IMR-90 (cell line): ENCODE results near the gene OPHN1. TPM values are rescaled to one million over a fixed set of nuclear protein-coding genes. Genes with fewer than 3 reads are reported as not detected.

ENCODE experiments used
- ATAC-seq: fragments of 200-7000 bp; cut with Tn5 transposase; 2 replicates; pipeline ENCODE4 v1.9.1; 2020; ENCODE audit warnings: low read depth, mild to moderate bottlenecking, moderate library complexity
- BruUV-seq: library from RNA; stranded (reverse); fragments of 400-500 nt; replicated peaks from 2 replicates; lab custom pipeline; 2021; lab: Mats Ljungman, UMichigan
- CTCF ChIA-PET: fragments of 300-600 bp; formaldehyde crosslinking; extraction: SDS; loops from one replicate; lab custom pipeline; 2021; ENCODE audit warnings: antibody characterized with exemption; lab: Yijun Ruan, JAX
- POLR2A ChIA-PET: fragments of 300-600 bp; sonication (Branson Sonifier 250); formaldehyde crosslinking; loops from one replicate; lab custom pipeline; 2022; ENCODE audit warnings: antibody characterized with exemption; ENCODE audit not compliant: unreplicated experiment; lab: Charles Lee
- DNase-seq: peaks from one replicate; pipeline ENCODE4 v3.0.0; 2013
- H2AFZ ChIP-seq: replicated peaks from 2 replicates; pipeline ENCODE3; 2013; ENCODE audit warnings: low read length, mild to moderate bottlenecking; ENCODE audit not compliant: poor library complexity
- H2AK5ac ChIP-seq: 2 replicates; pipeline ENCODE4 v1.6.1; 2013; ENCODE audit warnings: low read depth, low read length, inconsistent platforms
- H2AK9ac ChIP-seq: replicated peaks from 2 replicates; pipeline ENCODE3; 2013; ENCODE audit warnings: mild to moderate bottlenecking, low read depth, low read length, moderate library complexity; ENCODE audit not compliant: poor library complexity
- H2BK120ac ChIP-seq: 2 replicates; pipeline ENCODE4 v1.6.1; 2013; ENCODE audit warnings: low read depth, low read length, inconsistent platforms
- H2BK15ac ChIP-seq: 3 replicates; pipeline ENCODE4 v1.6.1; 2013; ENCODE audit warnings: low read depth, low read length, inconsistent platforms
- H2BK20ac ChIP-seq: 2 replicates; pipeline ENCODE4 v1.6.1; 2013; ENCODE audit warnings: low read depth, mild to moderate bottlenecking, inconsistent platforms, low read length, moderate library complexity
- H2BK5ac ChIP-seq: 2 replicates; pipeline ENCODE4 v1.6.1; 2013; ENCODE audit warnings: mild to moderate bottlenecking, low read depth, low read length, inconsistent platforms; ENCODE audit not compliant: poor library complexity, severe bottlenecking
- H3K14ac ChIP-seq: replicated peaks from 2 replicates; pipeline ENCODE4 v1.6.1; 2013; ENCODE audit warnings: low read depth, low read length, inconsistent platforms
- H3K18ac ChIP-seq: 2 replicates; pipeline ENCODE4 v1.6.1; 2013; ENCODE audit warnings: low read depth, low read length, control low read depth
- H3K23ac ChIP-seq: 2 replicates; pipeline ENCODE4 v1.6.1; 2013; ENCODE audit warnings: low read depth, low read length, inconsistent platforms
- H3K27ac ChIP-seq: 2 replicates; pipeline ENCODE4 v1.5.1; 2013; ENCODE audit warnings: mild to moderate bottlenecking, control low read depth, low read length; ENCODE audit not compliant: insufficient read depth
- H3K27me3 ChIP-seq: 2 replicates; pipeline ENCODE4 v1.6.1; 2013; ENCODE audit warnings: low read length; ENCODE audit not compliant: control insufficient read depth, insufficient read depth
- H3K36me3 ChIP-seq: 2 replicates; pipeline ENCODE4 v1.6.1; 2013; ENCODE audit warnings: low read length, mixed read lengths; ENCODE audit not compliant: control insufficient read depth, insufficient read depth
- H3K4ac ChIP-seq: 2 replicates; pipeline ENCODE4 v1.6.1; 2013; ENCODE audit warnings: low read depth, low read length, inconsistent platforms
- H3K4me1 ChIP-seq: 2 replicates; pipeline ENCODE4 v1.6.1; 2013; ENCODE audit warnings: low read length, mixed read lengths; ENCODE audit not compliant: control insufficient read depth, insufficient read depth
- H3K4me2 ChIP-seq: 2 replicates; pipeline ENCODE4 v1.6.1; 2013; ENCODE audit warnings: low read depth, mild to moderate bottlenecking, control low read depth, low read length, moderate library complexity
- H3K4me3 ChIP-seq: 2 replicates; pipeline ENCODE4 v1.5.1; 2013; ENCODE audit warnings: low read depth, mild to moderate bottlenecking, control low read depth, low read length, moderate library complexity; ENCODE audit not compliant: insufficient read depth
- H3K56ac ChIP-seq: 2 replicates; pipeline ENCODE4 v1.6.1; 2013; ENCODE audit warnings: low read length, inconsistent platforms; ENCODE audit not compliant: insufficient read depth; ENCODE audit errors: extremely low read depth
- H3K79me1 ChIP-seq, 2 experiments: 2 replicates each; pipeline ENCODE4 v1.6.1; 2013; ENCODE audit warnings: low read length in 2 of 2, inconsistent platforms in 1 of 2, low read depth in 1 of 2
- H3K9ac ChIP-seq: 2 replicates; pipeline ENCODE4 v1.6.1; 2013; ENCODE audit warnings: low read depth, low read length, control low read depth
- H3K9me1 ChIP-seq: 2 replicates; pipeline ENCODE4 v1.6.1; 2013; ENCODE audit warnings: low read length, inconsistent platforms; ENCODE audit not compliant: insufficient read depth
- H3K9me3 ChIP-seq: 2 replicates; pipeline ENCODE4 v1.6.1; 2013; ENCODE audit warnings: low read length; ENCODE audit not compliant: control insufficient read depth, insufficient read depth
- H4K20me1 ChIP-seq: 2 replicates; pipeline ENCODE4 v1.6.1; 2013; ENCODE audit warnings: low read length, inconsistent platforms; ENCODE audit not compliant: insufficient read depth
- H4K5ac ChIP-seq: 2 replicates; pipeline ENCODE4 v1.6.1; 2013; ENCODE audit warnings: mild to moderate bottlenecking, low read depth, low read length, control low read depth
- H4K8ac ChIP-seq, 2 experiments: 2 replicates each; pipeline ENCODE4 v1.6.1; 2013; ENCODE audit warnings: low read depth in 2 of 2, low read length in 2 of 2, control low read depth in 1 of 2, inconsistent platforms in 1 of 2
- H4K91ac ChIP-seq: 2 replicates; pipeline ENCODE4 v1.6.1; 2013; ENCODE audit warnings: low read depth, low read length, inconsistent platforms; ENCODE audit not compliant: insufficient read depth
- BHLHE40 ChIP-seq: fragments of 150-350 bp; IDR thresholded peaks from 2 replicates; pipeline ENCODE4 v1.6.1; 2016; ENCODE audit warnings: mild to moderate bottlenecking, low read depth, low read length
- CEBPB ChIP-seq: IDR thresholded peaks from 2 replicates; pipeline ENCODE4 v1.6.1; 2012; ENCODE audit warnings: low read depth, low read length, improper control_type of control experiment
- CHD1 ChIP-seq: IDR thresholded peaks from 2 replicates; pipeline ENCODE4 v1.6.1; 2012; ENCODE audit warnings: low read depth, low read length, improper control_type of control experiment
- CTCF ChIP-seq: conservative IDR thresholded peaks from 2 replicates; pipeline ENCODE4 v1.5.1; 2012; ENCODE audit warnings: mild to moderate bottlenecking, low read depth, low read length, improper control_type of control experiment
- FOS ChIP-seq: fragments of 150-350 bp; IDR thresholded peaks from 2 replicates; pipeline ENCODE4 v1.6.1; 2016; ENCODE audit warnings: low read depth, low read length
- MAZ ChIP-seq: IDR thresholded peaks from 2 replicates; pipeline ENCODE4 v1.6.1; 2012; ENCODE audit warnings: low read depth, mild to moderate bottlenecking, low read length, improper control_type of control experiment, moderate library complexity, borderline replicate concordance
- RAD21 ChIP-seq: IDR thresholded peaks from 2 replicates; pipeline ENCODE4 v1.6.1; 2012; ENCODE audit warnings: low read length, improper control_type of control experiment
- WGBS, 2 experiments: methylation state at CpG; one replicate each; pipeline versions ENCODE4 v1.1.5 to v1.1.7; 2013; ENCODE audit warnings: missing lambda C conversion rate in 2 of 2; ENCODE audit not compliant: insufficient read length in 1 of 2; ENCODE audit errors: extremely low coverage in 2 of 2; 5-methylcytosine and 5-hydroxymethylcytosine counted together
- dilution Hi-C: fragments of 300-500 bp; cut with HindIII; formaldehyde crosslinking; loops from one replicate; pipeline ENCODE4 v1.14.3; 2018; ENCODE audit warnings: low sequenced_read_pairs; ENCODE audit not compliant: unreplicated experiment
- in situ Hi-C: fragments of 300-500 bp; cut with MboI; formaldehyde crosslinking; loops from 3 replicates; pipeline ENCODE4 v1.14.3; 2019; ENCODE audit warnings: low sequenced_read_pairs, inconsistent platforms, mixed read lengths
- intact Hi-C: fragments of 100-400 bp; cut with micrococcal nuclease; formaldehyde crosslinking; loops from 2 replicates; pipeline ENCODE4 v1.10.0; 2022
- polyA plus RNA-seq, 3 experiments: library from polyadenylated mRNA; depleted of rRNA; stranded (reverse); fragments of >200 nt; gene quantifications; 2 replicates each; pipeline ENCODE4 v1.2.3, GENCODE V29; 2012; ENCODE audit warnings: low replicate concordance in 1 of 3
- total RNA-seq: library from RNA; depleted of rRNA; stranded (reverse); fragments of >200 nt; gene quantifications from 2 replicates; pipeline ENCODE4 v1.2.3, GENCODE V29; 2012

OPHN1 gene
- total and polyA plus RNA-seq, 2 of the 4 experiments (the other 2 are of a cell fraction): 4.0 to 13.1 TPM

- WGBS, 2 experiments: no CpG with 5 or more reads among the region's 1 CpG
- dilution Hi-C loops: no loop called here
- DNase-seq (no peak), ATAC-seq (no peak)
- Histone ChIP-seq H3K56ac (no peak overlapping the region), H2BK5ac (no peak overlapping the region), H3K79me1 (no peaks in the 10 kb centered on the region), H4K91ac (no peak overlapping the region), H2BK120ac (no peak overlapping the region), H2AFZ (no peak overlapping the region), H3K36me3 (no peaks in the 10 kb centered on the region), H3K23ac (no peak overlapping the region), H4K20me1 (no peaks in the 10 kb centered on the region), H3K4me2 (no peak overlapping the region), H3K9me1 (no peaks in the 10 kb centered on the region), H4K5ac (no peak overlapping the region), H3K4me3 (no peak overlapping the region), H3K18ac (no peak overlapping the region), H3K14ac (no peak overlapping the region), H4K8ac (no peak overlapping the region), H3K27me3 (no peaks in the 10 kb centered on the region), H2BK15ac (no peak overlapping the region), H3K4me1 (no peaks in the 10 kb centered on the region), H3K27ac (no peak overlapping the region), H2BK20ac (no peak overlapping the region), H2AK9ac (no peak overlapping the region), H3K9me3 (no peaks in the 10 kb centered on the region), H2AK5ac (no peak overlapping the region), H3K4ac (no peak overlapping the region), H3K9ac (no peak overlapping the region)
- ChIA-PET CTCF (no interaction called here), POLR2A (no interaction called here)
- no TSS peak for BruUV-seq
- in situ Hi-C loops: no loop called here
- intact Hi-C loops: no loop called here
- TF ChIP-seq BHLHE40 (no peak), CEBPB (no peak), CHD1 (no peak), CTCF (no peak), FOS (no peak), MAZ (no peak), RAD21 (no peak)
Observed at GRCh38 chrX:68147848-68148247, 285.4 kb downstream of the OPHN1 start.
